ENCODE measurements around the gene C1QTNF6.

C1QTNF6 gene

DNA sequence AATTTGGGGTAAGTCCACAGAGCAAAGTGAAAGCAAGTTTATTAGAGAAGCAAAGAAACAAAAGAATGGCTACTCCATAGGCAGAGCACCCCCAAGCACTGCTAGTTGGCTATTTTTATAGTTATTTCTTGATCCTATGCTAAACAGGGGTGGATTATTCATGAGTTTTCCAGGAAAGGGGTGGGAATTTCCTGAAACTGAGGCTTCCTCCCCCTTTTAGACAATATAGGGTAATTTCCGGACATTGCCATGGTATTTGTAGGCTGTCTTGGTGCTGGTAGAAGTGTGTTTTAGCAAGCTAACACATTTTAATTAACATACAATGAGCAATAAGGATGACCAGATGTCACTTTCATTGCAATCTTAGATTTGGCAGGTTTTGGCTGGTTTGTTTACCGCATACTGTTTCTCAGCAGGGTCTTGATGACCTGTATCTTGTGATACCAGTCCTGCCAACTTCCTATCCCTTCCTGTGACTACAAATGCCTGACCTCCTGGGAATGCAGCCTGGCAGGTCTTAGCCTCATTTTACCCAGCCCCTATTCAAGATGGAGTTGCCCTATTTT, 937 bp upstream of the C1QTNF6 start:
- H3K27me3 ChIP-seq (ENCODE audit: control insufficient read depth, insufficient read depth, low read length, poor library complexity, severe bottlenecking) = no peaks in the 10 kb centered on the region
- no peaks in the 10 kb centered on the region for H3K36me3 ChIP-seq (ENCODE audit: control insufficient read depth, insufficient read depth, low read length)
- peaks cover 26% of the 10 kb centered on the region for H3K4me1 ChIP-seq (ENCODE audit: control insufficient read depth, insufficient read depth, low read length)
- no peaks in the 10 kb centered on the region for H3K9me3 ChIP-seq (ENCODE audit: control insufficient read depth, low read length)
- 66 to 83% methylated on average over 1 to 2 of the region's 2 CpGs for WGBS, 2 experiments
- H3K4me3 ChIP-seq (ENCODE audit: insufficient read depth, low read depth, low read length) = no peak overlapping the region
- H3K27ac ChIP-seq (ENCODE audit: insufficient read depth, low read depth, low read length, poor library complexity, severe bottlenecking) = peak overlapping the region; percentile 86

DNA sequence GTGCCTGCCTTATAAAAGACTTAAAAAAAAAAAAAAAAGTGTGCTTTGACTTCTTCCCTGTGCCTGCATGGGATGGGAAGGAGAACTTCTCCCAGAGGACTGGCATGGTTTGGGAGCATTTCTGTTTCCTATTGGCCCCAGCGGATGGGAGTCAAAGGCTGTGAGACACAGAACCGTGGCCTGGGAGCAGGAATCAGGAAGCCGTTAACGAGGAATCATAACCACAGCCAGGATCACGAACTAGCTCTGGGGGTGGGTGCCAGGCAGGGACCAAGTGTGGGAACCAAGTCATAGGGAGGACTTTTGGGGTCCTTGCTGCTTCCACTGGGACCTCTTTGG, 526 bp downstream of the C1QTNF6 start:
- WGBS, 2 experiments = 33 to 38% methylated on average over 5 of the region's 5 CpGs
- Histone ChIP-seq H3K36me3 (ENCODE audit: control insufficient read depth, insufficient read depth, low read length) (no peaks in the 10 kb centered on the region), H3K27me3 (ENCODE audit: control insufficient read depth, insufficient read depth, low read length, poor library complexity, severe bottlenecking) (no peaks in the 10 kb centered on the region), H3K4me3 (ENCODE audit: insufficient read depth, low read depth, low read length) (peak overlapping the region; percentile 33), H3K27ac (ENCODE audit: insufficient read depth, low read depth, low read length, poor library complexity, severe bottlenecking) (peak overlapping the region; percentile 86), H3K9me3 (ENCODE audit: control insufficient read depth, low read length) (no peaks in the 10 kb centered on the region), H3K4me1 (ENCODE audit: control insufficient read depth, insufficient read depth, low read length) (peaks cover 26% of the 10 kb centered on the region)

DNA sequence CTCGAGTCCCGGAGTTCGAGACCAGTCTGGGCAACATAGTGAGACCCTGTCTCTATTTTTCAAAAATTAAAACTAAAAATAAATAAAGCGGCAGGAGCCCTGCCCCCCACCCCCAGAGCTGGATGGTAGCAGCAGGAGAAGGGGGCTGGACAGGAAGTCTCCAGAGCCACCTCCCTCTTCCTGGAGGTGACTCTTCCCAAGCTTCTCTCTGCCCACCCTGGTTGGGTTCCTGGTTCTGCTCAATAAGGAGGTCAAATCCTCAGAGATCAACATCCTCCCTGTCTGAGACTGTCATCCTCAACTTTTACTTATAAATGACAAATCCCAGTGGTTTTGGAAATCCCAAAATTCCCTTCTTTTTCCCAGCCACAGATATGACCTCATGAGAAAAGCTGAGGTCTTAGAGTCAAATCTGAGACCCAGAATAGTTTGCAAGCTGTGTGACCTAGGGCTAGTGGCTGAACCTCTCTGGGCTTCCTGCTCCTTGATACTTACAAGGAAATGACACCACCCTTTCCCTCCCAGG, 987 bp downstream of the C1QTNF6 start:
- Histone ChIP-seq H3K9me3 (ENCODE audit: control insufficient read depth, low read length) (no peaks in the 10 kb centered on the region), H3K36me3 (ENCODE audit: control insufficient read depth, insufficient read depth, low read length) (no peaks in the 10 kb centered on the region), H3K4me3 (ENCODE audit: insufficient read depth, low read depth, low read length) (no peak overlapping the region), H3K4me1 (ENCODE audit: control insufficient read depth, insufficient read depth, low read length) (peaks cover 26% of the 10 kb centered on the region), H3K27ac (ENCODE audit: insufficient read depth, low read depth, low read length, poor library complexity, severe bottlenecking) (no peak overlapping the region), H3K27me3 (ENCODE audit: control insufficient read depth, insufficient read depth, low read length, poor library complexity, severe bottlenecking) (no peaks in the 10 kb centered on the region)
- 88 to 97% methylated on average over 4 of the region's 4 CpGs for WGBS, 2 experiments

DNA sequence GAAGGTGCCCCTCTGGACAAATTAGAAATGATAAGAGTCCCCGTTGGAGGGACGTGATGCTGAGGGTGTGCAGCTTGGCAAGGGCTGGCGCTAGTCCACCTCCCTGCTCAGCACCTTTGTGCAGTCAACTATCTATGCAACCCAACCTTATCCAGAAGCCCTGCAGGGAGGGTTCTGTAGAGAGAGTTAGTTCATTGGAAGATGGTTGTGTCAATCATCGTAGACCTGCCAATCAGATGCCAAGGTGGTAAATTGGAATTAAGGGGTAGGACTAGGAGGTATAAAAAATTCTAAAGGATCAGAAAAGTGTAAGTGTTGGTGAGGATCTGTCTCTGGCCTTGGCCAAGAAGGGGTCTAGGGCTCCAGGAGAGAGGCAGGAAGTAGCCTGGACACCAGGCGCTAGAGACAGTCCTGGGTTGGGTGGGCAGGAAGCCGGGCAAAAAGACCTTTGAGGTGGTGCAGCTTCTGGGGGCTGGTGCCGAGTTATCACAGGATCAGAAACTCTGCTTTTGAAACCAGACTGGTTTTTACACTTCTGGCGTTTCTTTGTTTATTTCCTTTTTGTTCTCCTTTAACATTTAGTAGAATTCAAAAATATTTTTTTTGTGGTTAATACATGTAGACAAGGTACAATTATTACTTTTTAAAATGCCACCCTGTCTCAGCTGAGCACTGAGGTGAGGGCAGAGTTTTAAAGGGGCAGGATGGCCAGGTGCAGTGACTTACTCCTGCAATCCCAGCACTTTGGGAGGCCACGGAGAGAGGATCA, 1.6 kb downstream of the C1QTNF6 start:
- Histone ChIP-seq H3K4me3 (ENCODE audit: insufficient read depth, low read depth, low read length) (no peak overlapping the region), H3K9me3 (ENCODE audit: control insufficient read depth, low read length) (no peaks in the 10 kb centered on the region), H3K36me3 (ENCODE audit: control insufficient read depth, insufficient read depth, low read length) (no peaks in the 10 kb centered on the region), H3K27me3 (ENCODE audit: control insufficient read depth, insufficient read depth, low read length, poor library complexity, severe bottlenecking) (no peaks in the 10 kb centered on the region), H3K4me1 (ENCODE audit: control insufficient read depth, insufficient read depth, low read length) (peaks cover 26% of the 10 kb centered on the region), H3K27ac (ENCODE audit: insufficient read depth, low read depth, low read length, poor library complexity, severe bottlenecking) (no peak overlapping the region)
- WGBS, 2 experiments = 86 to 91% methylated on average over 9 of the region's 9 CpGs

DNA sequence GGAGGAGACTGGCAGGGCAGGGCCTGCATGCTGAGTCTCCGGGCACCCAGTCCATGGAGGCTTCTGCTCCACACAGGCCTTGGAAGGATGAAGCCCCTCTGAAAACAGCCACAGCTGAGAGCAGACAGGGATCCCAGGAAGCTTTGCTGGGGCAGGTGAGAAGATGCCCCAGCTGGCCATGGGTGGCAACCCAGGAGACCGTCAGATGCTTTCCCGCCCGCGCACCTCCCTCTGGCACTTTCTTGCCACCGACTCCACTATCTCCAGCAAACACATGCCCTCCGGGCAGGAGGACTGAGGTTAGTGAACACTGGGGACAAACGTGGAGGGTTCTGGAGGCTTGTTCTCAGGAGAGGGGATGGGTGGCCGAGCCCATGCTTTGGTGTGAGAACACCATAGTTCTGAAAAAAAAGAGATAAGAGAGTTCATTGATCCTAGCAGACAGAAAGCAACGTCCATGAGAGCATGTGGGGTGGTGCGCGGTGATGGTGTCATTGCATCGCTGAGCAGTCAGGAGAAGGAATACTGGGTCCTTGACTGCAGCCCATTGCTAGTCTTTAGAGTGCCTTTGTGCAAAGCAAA, 2.3 kb downstream of the C1QTNF6 start:
- Histone ChIP-seq H3K27me3 (ENCODE audit: control insufficient read depth, insufficient read depth, low read length, poor library complexity, severe bottlenecking) (no peaks in the 10 kb centered on the region), H3K4me3 (ENCODE audit: insufficient read depth, low read depth, low read length) (no peak overlapping the region), H3K27ac (ENCODE audit: insufficient read depth, low read depth, low read length, poor library complexity, severe bottlenecking) (no peak overlapping the region), H3K36me3 (ENCODE audit: control insufficient read depth, insufficient read depth, low read length) (no peaks in the 10 kb centered on the region), H3K9me3 (ENCODE audit: control insufficient read depth, low read length) (no peaks in the 10 kb centered on the region), H3K4me1 (ENCODE audit: control insufficient read depth, insufficient read depth, low read length) (peaks cover 26% of the 10 kb centered on the region)
- WGBS, 2 experiments = 91 to 94% methylated on average over 13 of the region's 13 CpGs

DNA sequence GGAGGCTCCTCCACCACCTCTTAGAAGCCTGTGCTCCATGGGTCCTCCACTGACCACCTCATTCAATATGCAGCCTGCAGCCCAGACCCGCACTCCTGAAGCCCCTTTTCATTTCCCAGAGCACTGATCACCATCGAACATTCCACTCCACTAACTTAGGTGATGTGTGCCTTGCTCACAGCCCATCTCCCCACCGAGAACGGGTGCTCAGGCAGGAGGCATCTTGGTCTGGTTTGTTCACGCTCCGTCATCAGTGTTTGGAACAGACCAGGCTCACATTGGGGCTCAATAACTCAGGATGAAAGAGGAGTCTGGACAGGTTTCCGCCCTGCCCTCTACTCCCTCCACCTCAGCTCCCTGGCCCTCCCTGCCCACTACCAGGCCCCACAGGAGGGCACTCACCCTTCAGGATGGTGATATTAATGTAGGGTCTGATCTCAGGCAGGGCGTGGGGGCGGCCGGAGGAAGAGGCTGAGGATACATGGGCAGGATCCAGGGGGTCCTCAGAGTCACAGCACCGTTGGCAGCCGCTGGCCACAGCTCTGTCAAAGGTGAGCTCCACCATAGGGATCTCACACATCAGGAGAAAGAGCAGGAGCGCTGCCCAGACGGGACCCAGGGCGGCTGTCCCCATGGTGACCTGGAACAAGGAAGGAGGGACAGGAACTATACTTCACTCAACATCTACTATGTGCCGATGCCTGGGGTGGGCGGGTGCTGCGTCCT, 3.1 kb downstream of the C1QTNF6 start:
- H3K36me3 ChIP-seq (ENCODE audit: control insufficient read depth, insufficient read depth, low read length) = no peaks in the 10 kb centered on the region
- no peak overlapping the region for H3K27ac ChIP-seq (ENCODE audit: insufficient read depth, low read depth, low read length, poor library complexity, severe bottlenecking)
- peaks cover 26% of the 10 kb centered on the region for H3K4me1 ChIP-seq (ENCODE audit: control insufficient read depth, insufficient read depth, low read length)
- WGBS, 2 experiments = 93% methylated on average over 18 of the region's 18 CpGs
- H3K4me3 ChIP-seq (ENCODE audit: insufficient read depth, low read depth, low read length) = no peak overlapping the region
- no peaks in the 10 kb centered on the region for H3K27me3 ChIP-seq (ENCODE audit: control insufficient read depth, insufficient read depth, low read length, poor library complexity, severe bottlenecking)
- no peaks in the 10 kb centered on the region for H3K9me3 ChIP-seq (ENCODE audit: control insufficient read depth, low read length)

DNA sequence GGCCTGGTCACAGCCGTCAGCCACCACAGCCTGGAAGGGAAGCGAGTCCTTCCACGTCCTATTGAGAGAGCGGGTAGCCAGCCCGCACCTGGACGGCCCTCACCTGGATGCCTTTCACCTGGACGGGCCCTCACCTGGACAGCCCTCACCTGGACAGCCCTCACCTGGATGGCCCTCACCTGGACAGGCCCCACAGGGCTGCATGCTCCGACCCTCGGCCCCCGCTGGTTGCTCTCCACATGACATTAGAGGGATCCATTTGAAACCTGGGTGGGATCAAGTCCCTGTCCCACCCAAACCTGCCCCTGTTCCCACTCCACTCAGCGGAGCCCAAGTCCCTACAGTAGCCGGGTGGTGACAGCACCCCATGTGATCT, 3.7 kb downstream of the C1QTNF6 start:
- H3K27me3 ChIP-seq (ENCODE audit: control insufficient read depth, insufficient read depth, low read length, poor library complexity, severe bottlenecking) = no peaks in the 10 kb centered on the region
- H3K36me3 ChIP-seq (ENCODE audit: control insufficient read depth, insufficient read depth, low read length) = no peaks in the 10 kb centered on the region
- no peak overlapping the region for H3K27ac ChIP-seq (ENCODE audit: insufficient read depth, low read depth, low read length, poor library complexity, severe bottlenecking)
- 90 to 92% methylated on average over 12 of the region's 12 CpGs for WGBS, 2 experiments
- H3K4me3 ChIP-seq (ENCODE audit: insufficient read depth, low read depth, low read length) = no peak overlapping the region
- H3K9me3 ChIP-seq (ENCODE audit: control insufficient read depth, low read length) = no peaks in the 10 kb centered on the region
- peaks cover 21% of the 10 kb centered on the region for H3K4me1 ChIP-seq (ENCODE audit: control insufficient read depth, insufficient read depth, low read length)

DNA sequence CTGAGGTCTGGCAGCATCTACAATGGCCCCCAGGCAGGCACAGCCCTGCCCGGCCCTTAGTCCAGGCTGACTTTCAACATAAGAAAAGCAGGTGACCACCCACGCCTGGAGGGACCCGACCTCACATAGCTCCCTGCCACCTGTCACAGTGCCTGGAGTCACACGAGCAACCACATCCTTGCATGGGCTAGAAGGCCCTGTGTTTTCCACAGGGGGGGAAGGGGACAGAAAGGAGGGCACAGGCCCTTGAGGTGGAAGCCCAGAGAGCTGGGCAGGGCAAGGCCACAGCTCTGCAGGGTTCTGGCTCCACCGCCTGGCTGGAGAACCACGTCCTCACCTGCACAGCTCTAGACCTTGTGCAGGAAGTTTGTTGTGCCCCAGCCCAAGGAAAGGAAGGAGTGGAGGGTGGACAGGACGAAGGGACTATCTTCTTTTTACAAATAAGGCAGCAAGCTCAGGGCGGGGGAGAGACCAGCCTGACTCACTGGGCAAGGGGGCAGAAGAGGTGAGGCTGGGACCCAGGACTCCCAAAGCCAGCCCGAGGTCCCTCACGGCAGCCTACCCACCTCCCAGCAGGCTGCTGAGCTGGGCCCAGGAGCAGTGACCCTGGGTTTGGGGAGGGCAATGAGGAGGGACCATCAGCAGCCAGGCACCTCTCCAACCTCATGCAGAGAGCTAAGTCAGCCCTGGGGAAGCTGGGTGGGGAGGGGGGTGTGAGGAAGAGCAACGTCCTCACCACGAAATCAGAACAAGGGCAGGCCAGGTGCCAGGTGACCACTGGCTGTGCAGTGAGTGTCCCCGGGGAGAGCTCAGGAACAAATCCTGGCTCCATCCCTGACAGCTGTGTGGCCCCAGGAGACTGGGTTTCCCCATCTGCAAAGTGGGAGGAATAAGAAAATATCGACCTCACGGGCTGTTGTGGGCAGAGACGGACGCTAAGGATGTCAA, 4.3 kb downstream of the C1QTNF6 start:
- WGBS, 2 experiments = 85 to 87% methylated on average over 17 of the region's 17 CpGs
- Histone ChIP-seq H3K4me1 (ENCODE audit: control insufficient read depth, insufficient read depth, low read length) (peaks cover 20% of the 10 kb centered on the region), H3K4me3 (ENCODE audit: insufficient read depth, low read depth, low read length) (no peak overlapping the region), H3K9me3 (ENCODE audit: control insufficient read depth, low read length) (no peaks in the 10 kb centered on the region), H3K27ac (ENCODE audit: insufficient read depth, low read depth, low read length, poor library complexity, severe bottlenecking) (no peak overlapping the region), H3K27me3 (ENCODE audit: control insufficient read depth, insufficient read depth, low read length, poor library complexity, severe bottlenecking) (no peaks in the 10 kb centered on the region), H3K36me3 (ENCODE audit: control insufficient read depth, insufficient read depth, low read length) (no peaks in the 10 kb centered on the region)

DNA sequence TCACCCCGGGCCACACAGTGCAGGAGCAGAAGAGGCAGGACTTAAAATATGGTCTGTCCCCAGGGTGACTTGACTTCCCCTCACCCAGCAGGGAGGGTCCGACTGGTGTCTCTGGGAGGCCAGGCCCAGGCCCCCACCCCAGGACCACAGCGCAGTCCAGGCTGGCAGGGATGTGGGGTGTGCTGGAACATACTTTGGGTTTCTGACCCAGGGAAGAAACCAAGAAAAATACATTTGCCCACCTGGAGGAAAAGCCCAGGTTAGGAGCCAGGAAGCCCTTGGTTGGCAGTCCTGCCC, 5.2 kb downstream of the C1QTNF6 start:
- peaks cover 20% of the 10 kb centered on the region for H3K4me1 ChIP-seq (ENCODE audit: control insufficient read depth, insufficient read depth, low read length)
- no peaks in the 10 kb centered on the region for H3K27me3 ChIP-seq (ENCODE audit: control insufficient read depth, insufficient read depth, low read length, poor library complexity, severe bottlenecking)
- WGBS, 2 experiments = 95 to 96% methylated on average over 3 of the region's 3 CpGs
- H3K36me3 ChIP-seq (ENCODE audit: control insufficient read depth, insufficient read depth, low read length) = no peaks in the 10 kb centered on the region
- no peaks in the 10 kb centered on the region for H3K9me3 ChIP-seq (ENCODE audit: control insufficient read depth, low read length)
- no peak overlapping the region for H3K4me3 ChIP-seq (ENCODE audit: insufficient read depth, low read depth, low read length)
- H3K27ac ChIP-seq (ENCODE audit: insufficient read depth, low read depth, low read length, poor library complexity, severe bottlenecking) = no peak overlapping the region

All from ectodermal cell (in vitro differentiated cells).